ENCODE results near the gene CD2BP2.

- no peak for TF ChIP-seq CTCF (IDR thresholded peaks at IDR 0.05)
- no peak for TF ChIP-seq POLR2A (IDR thresholded peaks at IDR 0.05)
Observed at GRCh38 chr16:30380072-30380802, 25.1 kb upstream of the CD2BP2 start.

Data from tibial nerve (tissue), 3 donors.